ENCODE data around the gene ANKRD13A.

GRCh38 chr12:109999649-109999971 is 380 bp downstream of the ANKRD13A start:
- TF ChIP-seq GATA2 (IDR thresholded peaks at IDR 0.05; ENCODE audit: low read depth, low read length): no peak
- TF ChIP-seq GATA3 (IDR thresholded peaks at IDR 0.05; ENCODE audit: low read depth, low read length): no peak

Measured in SH-SY5Y (cell line).